Large intestine (tissue), 3 donors: ENCODE data around the gene SYTL2. TPM values are rescaled to one million over a fixed set of nuclear protein-coding genes. Genes with fewer than 3 reads are reported as not detected.
"Not testable (repeated sequence)": the region's sequence is repeated elsewhere in the genome, so short reads cannot be mapped to it uniquely, and the experiment has no call there.

Experiments used
- DNase-seq, 2 donors: peaks; one replicate each; pipeline versions ENCODE4 v3.0.0 to v3.0.0-alpha.2; 2013
- H3K27ac ChIP-seq: one replicate; pipeline ENCODE4 v1.5.1; 2013; ENCODE audit warnings: low read length
- H3K27me3 ChIP-seq: 2 replicates; pipeline ENCODE4 v1.6.1; 2013; ENCODE audit warnings: low read length; ENCODE audit not compliant: control insufficient read depth, insufficient read depth
- H3K36me3 ChIP-seq: 2 replicates; pipeline ENCODE4 v1.6.1; 2013; ENCODE audit warnings: low read length; ENCODE audit not compliant: control insufficient read depth, insufficient read depth
- H3K4me1 ChIP-seq: one replicate; pipeline ENCODE4 v1.6.1; 2013; ENCODE audit warnings: low read length; ENCODE audit not compliant: control insufficient read depth, insufficient read depth
- H3K4me3 ChIP-seq: one replicate; pipeline ENCODE4 v1.5.1; 2013; ENCODE audit warnings: low read length
- H3K9me3 ChIP-seq: one replicate; pipeline ENCODE4 v1.6.1; 2013; ENCODE audit warnings: mild to moderate bottlenecking, low read depth, low read length, moderate library complexity; ENCODE audit not compliant: control insufficient read depth
- WGBS: methylation state at CpG from one replicate; pipeline ENCODE4 v1.1.5; 2013; ENCODE audit warnings: low lambda C conversion rate; ENCODE audit not compliant: insufficient coverage; 5-methylcytosine and 5-hydroxymethylcytosine counted together
- polyA plus RNA-seq: library from polyadenylated mRNA; unstranded; fragments of 120-200 nt; gene quantifications from one replicate; pipeline ENCODE4 v1.2.1, GENCODE V29; 2013

SYTL2 gene
- polyA plus RNA-seq, 1 donor, result 40.9 TPM

GRCh38 chr11:85779956-85780640 lies 30.8 kb downstream of the SYTL2 start:
- H3K4me3 ChIP-seq, result no peak overlapping the region
- peaks cover 34% of the 10 kb centered on the region for H3K4me1 ChIP-seq
- H3K9me3 ChIP-seq, result no peaks in the 10 kb centered on the region
- no peaks in the 10 kb centered on the region for H3K36me3 ChIP-seq
- no peaks in the 10 kb centered on the region for H3K27me3 ChIP-seq
- peak overlapping the region; percentile 40 for H3K27ac ChIP-seq
- no CpG with 5 or more reads among the region's 3 CpGs for WGBS
- DNase-seq, result peak in 1 of 2 donors; percentile 75

- not testable (repeated sequence) for H3K4me3 ChIP-seq, H3K36me3 ChIP-seq, DNase-seq, H3K27ac ChIP-seq, H3K9me3 ChIP-seq, H3K27me3 ChIP-seq
- H3K4me1 ChIP-seq, result peaks cover 50% of the 10 kb centered on the region
- no CpG with 5 or more reads among the region's 3 CpGs for WGBS
Observed at GRCh38 chr11:85777603-85777972, 33.4 kb downstream of the SYTL2 start.

- peaks cover 50% of the 10 kb centered on the region for H3K4me1 ChIP-seq
- DNase-seq, result peak in 1 of 2 donors; percentile 56
- no peak overlapping the region for H3K4me3 ChIP-seq
- no peaks in the 10 kb centered on the region for H3K36me3 ChIP-seq
- no peak overlapping the region for H3K27ac ChIP-seq
- no peaks in the 10 kb centered on the region for H3K27me3 ChIP-seq
- no CpG with 5 or more reads among the region's 1 CpG for WGBS
- no peaks in the 10 kb centered on the region for H3K9me3 ChIP-seq
Observed at GRCh38 chr11:85776951-85777602, 33.9 kb downstream of the SYTL2 start.

GRCh38 chr11:85774256-85775101 lies 36.5 kb downstream of the SYTL2 start:
- no peak overlapping the region for H3K4me3 ChIP-seq

DNA sequence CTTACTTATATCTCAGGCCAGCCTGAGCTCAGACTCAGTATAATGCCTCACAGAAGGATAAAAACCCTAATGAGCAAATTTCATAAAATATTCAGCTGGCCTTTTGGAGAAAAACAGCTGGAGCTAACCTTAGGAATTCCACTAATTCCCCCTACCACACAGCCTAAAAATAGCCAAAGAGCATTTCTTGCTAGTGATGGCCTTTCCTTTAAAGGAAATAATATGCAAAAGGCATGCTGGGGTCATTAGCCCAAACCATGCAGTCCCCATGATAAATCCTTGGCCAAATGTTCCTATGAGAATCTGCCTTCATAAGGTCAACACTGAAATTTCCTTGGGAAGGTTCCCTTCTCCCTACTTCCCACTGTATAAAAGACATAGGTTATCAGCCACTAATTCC lies 38.2 kb downstream of the SYTL2 start:
- no peak overlapping the region for H3K27ac ChIP-seq
- H3K4me3 ChIP-seq, result no peak overlapping the region
- no peaks in the 10 kb centered on the region for H3K9me3 ChIP-seq
- peaks cover 29% of the 10 kb centered on the region for H3K4me1 ChIP-seq
- no peaks in the 10 kb centered on the region for H3K36me3 ChIP-seq
- no peaks in the 10 kb centered on the region for H3K27me3 ChIP-seq
- no peak for DNase-seq

More at GRCh38 chr11:85774256-85775101, 36.5 kb downstream of the SYTL2 start:
- H3K36me3 ChIP-seq, result no peaks in the 10 kb centered on the region
- peaks cover 36% of the 10 kb centered on the region for H3K4me1 ChIP-seq
- no peaks in the 10 kb centered on the region for H3K9me3 ChIP-seq
- WGBS, result 0% methylated on average over 1 of the region's 4 CpGs
- DNase-seq, result peak; percentile 62 to 88
- peak overlapping the region; percentile 79 for H3K27ac ChIP-seq
- no peaks in the 10 kb centered on the region for H3K27me3 ChIP-seq

DNA sequence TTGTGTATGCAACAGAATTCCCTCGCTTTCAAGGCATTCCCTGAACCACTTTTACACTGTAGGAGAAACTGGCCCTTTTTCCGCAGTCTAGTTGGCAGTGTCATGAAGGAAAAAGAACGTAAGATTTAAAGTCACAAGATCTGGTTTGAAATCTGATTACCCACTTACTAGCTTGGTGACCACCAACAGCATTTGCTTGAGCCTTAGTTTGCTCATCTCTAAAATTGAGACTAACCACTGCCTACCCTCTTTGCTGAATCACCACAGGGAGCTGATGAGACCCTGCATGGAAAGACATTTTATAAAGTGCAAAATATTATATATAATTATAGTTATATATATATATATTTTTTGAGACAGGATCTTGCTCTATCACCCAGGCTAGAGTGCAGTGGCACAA lies 39.4 kb downstream of the SYTL2 start:
- no peak overlapping the region for H3K4me3 ChIP-seq
- no peak overlapping the region for H3K27ac ChIP-seq
- no CpG with 5 or more reads among the region's 3 CpGs for WGBS

DNA sequence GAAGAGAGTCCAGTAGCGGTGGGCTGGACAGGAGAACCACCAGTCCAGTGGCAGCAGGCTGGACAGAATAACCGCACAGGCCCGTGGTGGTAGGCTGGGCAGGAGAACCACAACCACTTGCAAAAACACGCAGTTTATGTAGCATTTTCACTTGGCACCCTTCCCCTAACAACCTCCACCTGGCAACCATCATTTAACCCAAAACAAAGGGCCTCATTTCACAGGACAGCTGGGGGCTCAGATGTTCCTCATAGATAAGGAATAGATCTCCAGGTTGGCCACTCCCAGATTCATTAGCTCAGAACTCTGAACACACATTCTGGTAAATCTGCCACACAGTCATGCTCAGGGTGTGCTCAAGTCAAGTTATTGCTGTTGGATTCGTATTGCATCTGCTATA lies 41.2 kb downstream of the SYTL2 start:
- no peaks in the 10 kb centered on the region for H3K36me3 ChIP-seq
- peaks cover 13% of the 10 kb centered on the region for H3K4me1 ChIP-seq
- DNase-seq, result no peak
- no peak overlapping the region for H3K4me3 ChIP-seq
- WGBS, result 67% methylated on average over 1 of the region's 5 CpGs
- H3K9me3 ChIP-seq, result no peaks in the 10 kb centered on the region
- H3K27me3 ChIP-seq, result no peaks in the 10 kb centered on the region
- H3K27ac ChIP-seq, result no peak overlapping the region

More for the DNA sequence above, 39.4 kb downstream of the SYTL2 start:
- no peak for DNase-seq
- Histone ChIP-seq H3K36me3 (no peaks in the 10 kb centered on the region), H3K4me1 (peaks cover 22% of the 10 kb centered on the region), H3K27me3 (no peaks in the 10 kb centered on the region), H3K9me3 (no peaks in the 10 kb centered on the region)

- no peaks in the 10 kb centered on the region for H3K27me3 ChIP-seq
- H3K27ac ChIP-seq, result no peak overlapping the region
- WGBS, result no CpG with 5 or more reads among the region's 1 CpG
- no peaks in the 10 kb centered on the region for H3K9me3 ChIP-seq
- no peak overlapping the region for H3K4me3 ChIP-seq
- no peaks in the 10 kb centered on the region for H3K36me3 ChIP-seq
- H3K4me1 ChIP-seq, result peaks cover 7% of the 10 kb centered on the region
- no peak for DNase-seq
Observed at GRCh38 chr11:85768473-85769146, 42.3 kb downstream of the SYTL2 start.

DNA sequence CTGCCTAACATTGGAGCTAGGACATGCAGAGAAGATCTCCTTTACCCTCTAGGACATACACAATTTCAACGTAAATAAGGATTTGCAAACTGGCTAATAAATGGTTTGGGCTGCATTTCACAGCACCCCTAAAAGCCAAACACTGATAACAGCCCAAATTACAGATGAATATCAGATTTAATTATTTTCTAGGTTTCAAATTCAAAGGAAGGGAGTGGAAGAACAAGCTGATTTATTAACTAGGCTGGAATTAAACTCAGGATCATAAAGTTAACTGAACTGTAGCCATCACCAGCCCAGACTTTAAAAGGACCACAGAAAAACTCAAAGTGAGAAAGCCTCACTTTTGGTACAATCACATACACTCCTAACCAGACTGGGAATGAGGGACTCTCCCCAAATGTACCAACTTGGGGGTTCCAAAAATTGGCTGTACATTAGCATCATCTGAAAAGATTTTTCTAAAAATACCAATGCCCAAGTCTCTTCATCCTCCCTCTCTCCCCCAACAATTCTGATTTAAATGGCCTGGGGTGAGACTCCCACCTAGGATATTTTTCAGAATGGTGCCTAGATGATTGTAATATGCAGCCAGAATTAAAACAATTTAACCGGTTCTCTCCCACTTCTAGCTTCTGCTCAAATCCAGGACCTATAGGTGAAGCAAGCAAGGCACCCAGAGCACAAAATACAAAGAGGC lies 43.5 kb downstream of the SYTL2 start:
- Histone ChIP-seq H3K4me1 (no peaks in the 10 kb centered on the region), H3K9me3 (no peaks in the 10 kb centered on the region), H3K27ac (no peak overlapping the region), H3K4me3 (no peak overlapping the region), H3K27me3 (no peaks in the 10 kb centered on the region), H3K36me3 (no peaks in the 10 kb centered on the region)
- WGBS, result no CpG with 5 or more reads among the region's 2 CpGs
- no peak for DNase-seq
